Fibroblast of lung (primary cell): ENCODE measurements around the gene ARL6IP5.
A peak's percentile ranks its signal among the peaks of the same experiment; 100 is the strongest.

Experiments
- EZH2 ChIP-seq: IDR thresholded peaks from 2 replicates; pipeline ENCODE4 v1.5.1; 2012; ENCODE audit warnings: low read length, control low read depth, mild to moderate bottlenecking; ENCODE audit errors: missing control alignments
- TF ChIP-seq, protein P1 (sequence below), 2 donors: IDR thresholded peaks in 1 of 2; conservative IDR thresholded peaks in 1 of 2; 1 replicate in 1 of 2; 2 replicates in 1 of 2; pipeline ENCODE4 v1.5.1; 2011 to 2012; ENCODE audit warnings: low read length in 2 of 2, control low read depth in 1 of 2, inconsistent platforms in 1 of 2, low read depth in 1 of 2, mild to moderate bottlenecking in 1 of 2

GRCh38 chr3:69120879-69121464 lies 36.2 kb downstream of the ARL6IP5 start:
- TF ChIP-seq, protein P1, sequence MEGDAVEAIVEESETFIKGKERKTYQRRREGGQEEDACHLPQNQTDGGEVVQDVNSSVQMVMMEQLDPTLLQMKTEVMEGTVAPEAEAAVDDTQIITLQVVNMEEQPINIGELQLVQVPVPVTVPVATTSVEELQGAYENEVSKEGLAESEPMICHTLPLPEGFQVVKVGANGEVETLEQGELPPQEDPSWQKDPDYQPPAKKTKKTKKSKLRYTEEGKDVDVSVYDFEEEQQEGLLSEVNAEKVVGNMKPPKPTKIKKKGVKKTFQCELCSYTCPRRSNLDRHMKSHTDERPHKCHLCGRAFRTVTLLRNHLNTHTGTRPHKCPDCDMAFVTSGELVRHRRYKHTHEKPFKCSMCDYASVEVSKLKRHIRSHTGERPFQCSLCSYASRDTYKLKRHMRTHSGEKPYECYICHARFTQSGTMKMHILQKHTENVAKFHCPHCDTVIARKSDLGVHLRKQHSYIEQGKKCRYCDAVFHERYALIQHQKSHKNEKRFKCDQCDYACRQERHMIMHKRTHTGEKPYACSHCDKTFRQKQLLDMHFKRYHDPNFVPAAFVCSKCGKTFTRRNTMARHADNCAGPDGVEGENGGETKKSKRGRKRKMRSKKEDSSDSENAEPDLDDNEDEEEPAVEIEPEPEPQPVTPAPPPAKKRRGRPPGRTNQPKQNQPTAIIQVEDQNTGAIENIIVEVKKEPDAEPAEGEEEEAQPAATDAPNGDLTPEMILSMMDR (conservative IDR thresholded peaks at IDR 0.05 in 1 of 2, IDR thresholded peaks at IDR 0.05 in 1 of 2; ENCODE audit: low read depth in 1 of 2, low read length in 2 of 2), result peak; percentile 99
- TF ChIP-seq EZH2, result no peak
